IPS DF 6.9 (cell line): ENCODE measurements around the gene DNM1L.

Experiments used
- DNase-seq: peaks from one replicate; pipeline ENCODE4 v3.0.0-alpha.2; 2013; ENCODE audit warnings: low read depth, low spot score
- H3K27ac ChIP-seq: one replicate; pipeline ENCODE4 v1.5.1; 2013; ENCODE audit warnings: low read length, control low read depth
- H3K27me3 ChIP-seq: 2 replicates; pipeline ENCODE4 v1.6.1; 2013; ENCODE audit warnings: mild to moderate bottlenecking, low read length; ENCODE audit not compliant: control insufficient read depth, insufficient read depth
- H3K36me3 ChIP-seq: 2 replicates; pipeline ENCODE4 v1.6.1; 2013; ENCODE audit warnings: low read length; ENCODE audit not compliant: control insufficient read depth, insufficient read depth
- H3K4me1 ChIP-seq: 2 replicates; pipeline ENCODE4 v1.6.1; 2013; ENCODE audit warnings: low read length; ENCODE audit not compliant: control insufficient read depth, insufficient read depth
- H3K4me3 ChIP-seq: 2 replicates; pipeline ENCODE4 v1.5.1; 2013; ENCODE audit warnings: mild to moderate bottlenecking, low read length
- H3K9me3 ChIP-seq: 2 replicates; pipeline ENCODE4 v1.6.1; 2013; ENCODE audit warnings: low read length, inconsistent platforms; ENCODE audit not compliant: control insufficient read depth, insufficient read depth
- WGBS: extraction: QIAGEN DNeasy Blood & Tissue Kit; methylation state at CpG from one replicate; pipeline ENCODE4 v1.1.7; 2013; ENCODE audit warnings: mixed read lengths, missing lambda C conversion rate; ENCODE audit not compliant: insufficient read length, insufficient coverage; 5-methylcytosine and 5-hydroxymethylcytosine counted together

Gene DNM1L

DNA sequence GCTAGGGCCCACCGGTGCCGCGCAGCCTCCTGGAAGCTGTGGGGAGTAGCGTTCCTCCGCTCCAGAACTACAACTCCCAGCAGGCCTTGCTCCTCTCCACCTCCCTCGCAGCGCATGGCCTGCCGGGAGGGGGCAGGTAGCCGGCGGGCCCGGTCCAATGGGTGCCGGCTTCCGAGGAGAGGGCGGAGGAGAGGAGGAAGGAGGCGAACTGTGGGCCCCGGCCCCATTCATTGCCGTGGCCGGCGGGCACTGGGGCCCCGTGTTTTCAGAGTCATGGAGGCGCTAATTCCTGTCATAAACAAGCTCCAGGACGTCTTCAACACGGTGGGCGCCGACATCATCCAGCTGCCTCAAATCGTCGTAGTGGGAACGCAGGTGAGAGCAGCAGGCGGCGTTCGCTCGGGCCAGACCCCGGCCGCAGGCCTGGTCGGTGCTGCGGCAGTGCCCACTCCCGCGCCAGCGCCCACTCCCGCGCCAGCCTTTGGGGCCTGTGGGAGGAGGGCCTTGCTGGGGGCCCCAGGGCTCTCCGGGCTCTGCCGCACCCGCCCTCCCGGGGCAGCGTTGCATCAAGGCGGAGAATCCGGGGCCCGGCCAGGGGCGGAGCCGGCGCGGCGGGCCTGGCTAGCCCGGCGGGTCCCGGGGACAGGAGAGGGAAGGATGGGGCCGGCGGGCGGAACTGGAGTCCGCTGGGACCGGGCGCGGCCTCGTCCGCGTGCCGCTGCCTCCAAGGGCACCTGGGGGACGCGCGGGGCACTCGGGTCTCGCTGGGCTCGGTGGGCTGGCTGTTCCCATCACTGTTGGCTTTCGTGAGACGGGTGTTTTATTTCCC is at the start of gene DNM1L:
Gene DNM1L, plus strand, starts transcription at position 211 of the 829 bp plus-strand sequence. Its CDS starts 63 bp downstream, at position 274.
- no peaks in the 10 kb centered on the region for H3K27me3 ChIP-seq
- peak within 1 kb of the TSS; percentile 74 for H3K4me3 ChIP-seq
- H3K9me3 ChIP-seq: no peaks in the 10 kb centered on the region
- whole genome bisulfite sequencing: no CpG with 5 or more reads among the region's 76 CpGs
- no peaks in the 10 kb centered on the region; the same call in 1 of the 2 replicates for H3K4me1 ChIP-seq
- DNase-seq: peak; percentile 93
- H3K36me3 ChIP-seq: no peaks in the 10 kb centered on the region
- H3K27ac ChIP-seq: no peak within 1 kb of the TSS

DNA sequence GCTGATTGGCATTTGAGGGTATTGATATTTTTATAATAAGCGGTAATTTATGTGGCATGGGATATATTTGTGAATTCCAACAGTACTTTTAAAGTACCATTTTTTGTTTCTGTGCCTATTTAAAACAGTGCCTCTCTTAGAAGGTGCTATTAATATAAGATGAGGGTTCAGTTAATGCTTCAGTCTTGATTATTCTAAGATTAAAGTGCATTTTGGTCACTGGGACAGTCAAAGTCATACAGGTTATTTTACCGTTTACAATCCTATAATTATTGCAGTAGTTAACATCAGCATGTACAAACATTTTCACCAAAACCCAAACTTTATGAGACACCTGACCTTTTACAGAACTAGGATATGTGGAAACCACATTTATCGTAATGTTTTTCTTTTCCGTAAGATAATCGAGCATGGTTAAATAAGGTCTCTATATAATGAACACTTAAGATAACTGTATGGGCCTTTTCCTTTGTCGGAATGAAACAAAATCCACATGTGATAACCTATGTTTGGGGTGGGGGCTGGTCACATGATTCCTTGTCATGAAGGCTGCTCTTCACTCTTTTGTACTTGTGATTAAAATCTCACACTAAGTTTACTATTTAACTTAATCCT is 37.7 kb upstream of the DNM1L start:
- H3K36me3 ChIP-seq: peaks cover 3% of the 10 kb centered on the region; the same call in 1 of the 2 replicates

DNA sequence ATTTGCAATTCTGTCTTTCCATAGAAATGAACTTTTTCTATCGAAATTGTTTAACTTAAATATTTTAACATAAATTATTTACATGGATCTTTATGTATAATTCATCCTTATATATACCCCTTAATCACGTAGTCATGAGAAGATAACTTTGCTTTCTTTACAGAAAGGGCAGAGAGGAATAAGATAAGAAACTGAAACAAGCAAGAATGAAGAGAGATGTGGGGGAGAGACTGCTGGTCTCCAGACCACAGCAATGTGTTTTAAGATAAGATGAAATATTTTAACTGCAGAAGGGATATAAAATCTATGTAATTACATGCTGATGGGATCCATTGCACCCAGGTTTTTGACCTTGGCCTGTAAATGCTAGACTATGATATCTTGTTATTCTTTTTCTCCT is 34.7 kb upstream of the DNM1L start:
- no CpG with 5 or more reads among the region's 2 CpGs for WGBS
- H3K27ac ChIP-seq: no peak overlapping the region

More for the DNA sequence above, 37.7 kb upstream of the DNM1L start:
- 100% methylated on average over 1 of the region's 6 CpGs for WGBS
- no peak overlapping the region for H3K4me3 ChIP-seq
- H3K9me3 ChIP-seq: no peaks in the 10 kb centered on the region
- H3K4me1 ChIP-seq: no peaks in the 10 kb centered on the region
- no peak for DNase-seq
- no peaks in the 10 kb centered on the region for H3K27me3 ChIP-seq
- H3K27ac ChIP-seq: no peak overlapping the region

DNA sequence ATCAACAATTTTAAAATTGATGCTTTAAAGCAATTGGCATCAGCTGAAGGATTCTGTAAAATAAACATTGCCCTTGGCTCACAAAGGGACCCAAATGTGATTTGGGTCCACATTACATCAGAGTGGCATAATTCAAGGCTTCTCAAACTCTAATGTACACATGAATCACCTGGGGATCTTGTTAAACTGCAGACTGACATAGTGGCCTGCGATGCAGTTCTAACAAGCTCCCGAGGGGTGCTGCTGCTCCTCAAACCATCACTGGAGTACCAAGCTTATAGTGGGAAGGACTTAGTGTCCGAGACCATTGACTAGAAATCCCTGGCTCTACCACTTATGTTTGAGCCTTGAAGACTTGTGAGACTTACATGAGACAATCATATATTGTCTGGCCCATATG is 31.8 kb upstream of the DNM1L start:
- H3K9me3 ChIP-seq: no peaks in the 10 kb centered on the region

More for the DNA sequence above, 34.7 kb upstream of the DNM1L start:
- DNase-seq: no peak
- Histone ChIP-seq H3K36me3 (peaks cover 3% of the 10 kb centered on the region; the same call in 1 of the 2 replicates), H3K4me3 (no peak overlapping the region), H3K4me1 (no peaks in the 10 kb centered on the region), H3K9me3 (no peaks in the 10 kb centered on the region), H3K27me3 (no peaks in the 10 kb centered on the region)

GRCh38 chr12:32650508-32650907 is 28.6 kb upstream of the DNM1L start:
- no peaks in the 10 kb centered on the region for H3K27me3 ChIP-seq
- no peaks in the 10 kb centered on the region; the same call in 1 of the 2 replicates for H3K36me3 ChIP-seq
- no peak for DNase-seq
- H3K4me1 ChIP-seq: no peaks in the 10 kb centered on the region
- no peak overlapping the region for H3K27ac ChIP-seq
- no peaks in the 10 kb centered on the region for H3K9me3 ChIP-seq
- H3K4me3 ChIP-seq: no peak overlapping the region
- no CpG with 5 or more reads among the region's 2 CpGs for WGBS

More for the DNA sequence above, 31.8 kb upstream of the DNM1L start:
- WGBS: no CpG with 5 or more reads among the region's 3 CpGs
- Histone ChIP-seq H3K4me3 (no peak overlapping the region), H3K4me1 (no peaks in the 10 kb centered on the region), H3K36me3 (no peaks in the 10 kb centered on the region; the same call in 1 of the 2 replicates), H3K27me3 (no peaks in the 10 kb centered on the region), H3K27ac (no peak overlapping the region)
- DNase-seq: no peak

DNA sequence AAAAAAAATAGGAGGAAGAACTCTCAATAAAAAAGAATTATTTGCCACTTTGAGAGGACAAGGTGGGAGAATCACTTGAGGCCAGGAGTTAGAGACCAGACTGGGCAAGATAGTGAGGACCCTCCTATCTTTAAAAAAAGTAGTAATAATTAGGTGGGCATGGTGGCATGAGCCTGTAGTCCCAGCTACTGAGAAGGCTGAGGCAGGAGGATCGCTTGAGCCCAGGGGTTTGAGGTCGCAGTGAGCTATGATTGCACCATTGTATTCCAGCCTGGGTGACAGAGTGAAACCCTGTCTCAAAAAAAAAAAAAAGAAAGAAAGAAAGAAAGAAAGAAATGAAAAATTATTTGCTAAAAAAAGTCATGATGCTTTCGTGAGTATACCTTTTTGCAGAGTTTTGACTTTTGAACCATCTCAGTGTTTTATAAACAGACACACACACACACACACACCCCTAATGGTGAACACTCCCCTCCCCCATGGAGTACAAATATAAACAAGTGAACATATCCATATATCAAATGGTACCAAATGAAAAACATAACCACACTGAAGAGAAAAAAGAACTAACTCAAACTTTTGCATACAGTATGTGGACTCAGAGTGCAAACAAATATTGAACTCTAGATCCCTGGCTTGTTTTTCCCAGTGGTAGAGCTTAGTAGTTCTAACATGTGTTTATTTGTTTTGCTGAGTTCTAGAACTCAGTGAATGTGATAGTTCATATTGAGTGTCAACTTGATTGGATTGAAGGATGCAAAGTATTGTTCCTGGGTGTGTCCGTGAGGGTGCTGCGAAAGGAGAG is 27.7 kb upstream of the DNM1L start:
- no peaks in the 10 kb centered on the region for H3K27me3 ChIP-seq
- no peaks in the 10 kb centered on the region; the same call in 1 of the 2 replicates for H3K36me3 ChIP-seq
- H3K27ac ChIP-seq: no peak overlapping the region
- H3K9me3 ChIP-seq: no peaks in the 10 kb centered on the region
- DNase-seq: no peak
- no peaks in the 10 kb centered on the region for H3K4me1 ChIP-seq
- no CpG with 5 or more reads among the region's 5 CpGs for WGBS
- no peak overlapping the region for H3K4me3 ChIP-seq

DNA sequence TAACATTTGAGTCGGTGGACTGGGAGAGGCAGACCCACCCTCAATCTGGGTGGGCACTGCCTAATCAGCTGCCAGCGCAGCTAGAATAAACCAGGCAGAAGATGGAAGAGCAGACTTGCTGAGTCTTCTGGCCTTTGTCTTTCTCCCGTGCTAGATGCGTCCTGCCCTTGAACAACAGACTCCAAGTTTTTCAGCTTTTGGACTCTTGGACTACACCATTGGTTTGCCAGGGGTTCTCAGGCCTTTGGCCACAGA is 27.2 kb upstream of the DNM1L start:
- Histone ChIP-seq H3K36me3 (no peaks in the 10 kb centered on the region; the same call in 1 of the 2 replicates), H3K4me3 (no peak overlapping the region), H3K4me1 (no peaks in the 10 kb centered on the region), H3K9me3 (no peaks in the 10 kb centered on the region), H3K27me3 (no peaks in the 10 kb centered on the region), H3K27ac (no peak overlapping the region)
- no peak for DNase-seq
- no CpG with 5 or more reads among the region's 4 CpGs for WGBS

DNA sequence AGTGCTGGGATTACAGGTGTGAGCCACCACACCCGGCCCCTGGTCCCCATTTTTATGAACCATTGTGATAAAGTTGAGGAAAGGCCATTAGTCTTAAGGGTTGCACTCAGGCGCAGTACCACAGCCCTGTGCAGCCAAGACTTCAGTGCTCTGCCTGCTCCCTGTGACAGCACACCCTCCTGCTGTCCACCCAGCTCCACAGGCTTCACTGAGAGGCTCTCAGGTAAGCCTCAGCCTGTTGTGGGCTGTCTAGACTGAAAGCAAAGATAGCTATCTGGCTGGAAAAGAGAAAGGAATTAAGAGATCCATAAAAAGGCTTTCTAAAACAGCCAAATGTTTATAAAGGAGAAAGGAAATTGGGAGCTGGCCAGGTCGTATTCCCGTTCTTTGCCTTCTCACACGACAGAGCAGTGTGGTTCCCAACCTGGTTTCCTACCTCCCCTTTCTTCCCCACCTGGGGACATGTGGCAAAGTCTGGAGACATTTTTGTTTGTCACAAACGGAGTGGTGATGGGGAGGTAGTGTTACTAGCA is 19.1 kb upstream of the DNM1L start:
- no peak for DNase-seq
- no peak overlapping the region for H3K4me3 ChIP-seq
- H3K9me3 ChIP-seq: no peaks in the 10 kb centered on the region
- no peaks in the 10 kb centered on the region for H3K4me1 ChIP-seq
- no peaks in the 10 kb centered on the region for H3K27me3 ChIP-seq
- no peak overlapping the region for H3K27ac ChIP-seq
- WGBS: no CpG with 5 or more reads among the region's 6 CpGs
- no peaks in the 10 kb centered on the region for H3K36me3 ChIP-seq

- Histone ChIP-seq H3K4me3 (no peak overlapping the region), H3K27me3 (no peaks in the 10 kb centered on the region), H3K4me1 (no peaks in the 10 kb centered on the region), H3K36me3 (no peaks in the 10 kb centered on the region), H3K9me3 (no peaks in the 10 kb centered on the region), H3K27ac (no peak overlapping the region)
- WGBS: no CpG with 5 or more reads among the region's 7 CpGs
- DNase-seq: no peak
These were observed 17.4 kb upstream of the DNM1L start for GRCh38 chr12:32661706-32662105.

GRCh38 chr12:32662665-32663064 is 16.4 kb upstream of the DNM1L start:
- Histone ChIP-seq H3K4me3 (no peak overlapping the region), H3K27ac (no peak overlapping the region), H3K27me3 (no peaks in the 10 kb centered on the region), H3K36me3 (no peaks in the 10 kb centered on the region), H3K9me3 (no peaks in the 10 kb centered on the region), H3K4me1 (no peaks in the 10 kb centered on the region)
- no CpG with 5 or more reads among the region's 2 CpGs for WGBS
- DNase-seq: no peak
